ENCODE results near the gene COPB1. TPM values are rescaled to one million over a fixed set of nuclear protein-coding genes. Genes with fewer than 3 reads are reported as not detected.

The COPB1 gene
- total RNA-seq, 4 donors from 2014 or later = 71.0 to 88.5 (median 84.0) TPM

GRCh38 chr11:14423633-14424032 lies 76.0 kb downstream of the COPB1 start:
- WGBS, 2 donors = 40 to 50% methylated on average over 2 of the region's 2 CpGs
- no peaks in the 10 kb centered on the region for H3K9me3 ChIP-seq
- H3K27me3 ChIP-seq = no peaks in the 10 kb centered on the region
- peak overlapping the region in 2 of 4 donors; percentile 77 to 82 for H3K27ac ChIP-seq
- H3K36me3 ChIP-seq = no peaks in the 10 kb centered on the region
- DNase-seq (ENCODE audit: low spot score in 2 of 2) = no peak
- TF ChIP-seq POLR2A (IDR thresholded peaks at IDR 0.05) (no peak), CTCF (IDR thresholded peaks at IDR 0.05) (no peak), EP300 (IDR thresholded peaks at IDR 0.05) (no peak)
- peaks cover 0 to 30% (median 11%) of the 10 kb centered on the region in 4 donors for H3K4me1 ChIP-seq
- H3K4me3 ChIP-seq = no peak overlapping the region

GRCh38 chr11:14422814-14423182 lies 76.8 kb downstream of the COPB1 start:
- TF ChIP-seq CTCF (IDR thresholded peaks at IDR 0.05) (no peak), EP300 (IDR thresholded peaks at IDR 0.05) (no peak), POLR2A (IDR thresholded peaks at IDR 0.05) (no peak)
- H3K36me3 ChIP-seq = no peaks in the 10 kb centered on the region
- no peaks in the 10 kb centered on the region for H3K27me3 ChIP-seq
- peaks cover 0 to 30% (median 11%) of the 10 kb centered on the region in 4 donors for H3K4me1 ChIP-seq
- H3K27ac ChIP-seq = peak overlapping the region in 2 of 4 donors; percentile 77 to 82
- no peaks in the 10 kb centered on the region for H3K9me3 ChIP-seq
- no peak overlapping the region for H3K4me3 ChIP-seq
- no peak for DNase-seq (ENCODE audit: low spot score in 2 of 2)
- 22 to 44% methylated on average over 1 to 2 of the region's 2 CpGs for WGBS, 2 donors

GRCh38 chr11:14422052-14422813 lies 77.4 kb downstream of the COPB1 start:
- no peaks in the 10 kb centered on the region for H3K9me3 ChIP-seq
- peaks cover 0 to 34% (median 11%) of the 10 kb centered on the region in 4 donors for H3K4me1 ChIP-seq
- 14 to 15% methylated on average over 15 of the region's 15 CpGs for WGBS, 2 donors
- no peaks in the 10 kb centered on the region for H3K27me3 ChIP-seq
- H3K27ac ChIP-seq = peak overlapping the region in 3 of 4 donors; percentile 54 to 82 (median 77)
- no peak overlapping the region for H3K4me3 ChIP-seq
- H3K36me3 ChIP-seq = no peaks in the 10 kb centered on the region
- TF ChIP-seq EP300 (IDR thresholded peaks at IDR 0.05) (peak in 1 of 2 donors; percentile 64), POLR2A (IDR thresholded peaks at IDR 0.05) (no peak), CTCF (IDR thresholded peaks at IDR 0.05) (no peak)
- peak; percentile 33 to 44 for DNase-seq (ENCODE audit: low spot score in 2 of 2)

GRCh38 chr11:14420223-14420622 lies 79.4 kb downstream of the COPB1 start:
- WGBS, 2 donors = 90 to 97% methylated on average over 3 of the region's 3 CpGs
- H3K27ac ChIP-seq = no peak overlapping the region

More at GRCh38 chr11:14420223-14420622, 79.4 kb downstream of the COPB1 start:
- H3K9me3 ChIP-seq = no peaks in the 10 kb centered on the region
- peaks cover 0 to 37% (median 11%) of the 10 kb centered on the region in 4 donors for H3K4me1 ChIP-seq
- no peak for DNase-seq (ENCODE audit: low spot score in 2 of 2)
- TF ChIP-seq CTCF (IDR thresholded peaks at IDR 0.05) (no peak), EP300 (IDR thresholded peaks at IDR 0.05) (no peak), POLR2A (IDR thresholded peaks at IDR 0.05) (no peak)
- no peaks in the 10 kb centered on the region for H3K36me3 ChIP-seq
- no peak overlapping the region for H3K4me3 ChIP-seq
- H3K27me3 ChIP-seq = no peaks in the 10 kb centered on the region
